NK-92 (cell line): Measurements from ENCODE around the gene PDE4B.
"Not testable (repeated sequence)": the region's sequence is repeated elsewhere in the genome, so short reads cannot be mapped to it uniquely, and the experiment has no call there.

Source experiments
- DNase-seq: peaks from one replicate; lab custom pipeline; 2025; ENCODE audit not compliant: unreplicated experiment; lab: John Stamatoyannopoulos, UW

PDE4B gene

DNA sequence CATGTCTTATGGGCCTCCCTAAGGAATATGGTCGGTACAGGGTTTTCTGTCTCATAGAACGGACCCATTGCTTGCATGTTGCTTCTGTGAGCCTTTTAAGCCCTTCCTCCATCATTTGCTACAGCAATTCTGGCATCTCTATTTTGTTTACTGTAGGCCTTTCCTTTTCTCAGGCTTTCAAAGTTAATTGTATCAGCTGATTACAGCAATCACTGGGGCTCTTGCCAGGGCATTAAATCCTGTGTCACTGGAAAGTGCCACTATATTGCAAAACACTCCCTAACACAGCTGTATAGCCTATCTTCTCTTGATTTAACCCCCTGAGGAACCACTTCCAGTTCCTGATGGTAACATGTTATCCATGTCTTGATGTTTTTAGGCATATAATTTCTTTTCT, 156.5 kb downstream of the PDE4B start:
- DNase-seq: no peak

GRCh38 chr1:65949933-65950332, 157.2 kb downstream of the PDE4B start:
- DNase-seq: no peak

GRCh38 chr1:65952696-65953095, 160.0 kb downstream of the PDE4B start:
- DNase-seq: no peak

GRCh38 chr1:65953170-65953569, 160.5 kb downstream of the PDE4B start:
- no peak for DNase-seq

DNA sequence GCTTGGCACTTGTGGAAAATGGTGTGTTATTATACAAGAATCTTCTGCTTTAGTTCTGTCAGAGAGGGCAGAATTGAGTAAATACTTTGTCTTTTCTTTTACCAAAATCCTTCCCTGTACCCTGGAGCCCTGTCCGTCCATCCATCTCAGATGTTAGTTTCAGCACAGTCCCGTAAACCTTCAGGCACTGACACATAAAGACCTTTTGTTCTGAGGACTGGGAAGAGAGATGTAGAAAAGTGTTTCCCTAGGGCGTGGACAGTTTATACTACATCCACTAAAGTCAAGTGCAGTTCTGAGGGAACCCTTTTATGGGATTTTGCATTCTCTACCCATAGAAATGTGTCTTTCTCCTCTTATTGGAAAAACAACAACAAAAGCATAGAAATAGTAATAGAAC, 162.4 kb downstream of the PDE4B start:
- no peak for DNase-seq

GRCh38 chr1:65955503-65955902, 162.8 kb downstream of the PDE4B start:
- no peak for DNase-seq

GRCh38 chr1:65958561-65959350, 166.1 kb downstream of the PDE4B start:
- DNase-seq: no peak

DNA sequence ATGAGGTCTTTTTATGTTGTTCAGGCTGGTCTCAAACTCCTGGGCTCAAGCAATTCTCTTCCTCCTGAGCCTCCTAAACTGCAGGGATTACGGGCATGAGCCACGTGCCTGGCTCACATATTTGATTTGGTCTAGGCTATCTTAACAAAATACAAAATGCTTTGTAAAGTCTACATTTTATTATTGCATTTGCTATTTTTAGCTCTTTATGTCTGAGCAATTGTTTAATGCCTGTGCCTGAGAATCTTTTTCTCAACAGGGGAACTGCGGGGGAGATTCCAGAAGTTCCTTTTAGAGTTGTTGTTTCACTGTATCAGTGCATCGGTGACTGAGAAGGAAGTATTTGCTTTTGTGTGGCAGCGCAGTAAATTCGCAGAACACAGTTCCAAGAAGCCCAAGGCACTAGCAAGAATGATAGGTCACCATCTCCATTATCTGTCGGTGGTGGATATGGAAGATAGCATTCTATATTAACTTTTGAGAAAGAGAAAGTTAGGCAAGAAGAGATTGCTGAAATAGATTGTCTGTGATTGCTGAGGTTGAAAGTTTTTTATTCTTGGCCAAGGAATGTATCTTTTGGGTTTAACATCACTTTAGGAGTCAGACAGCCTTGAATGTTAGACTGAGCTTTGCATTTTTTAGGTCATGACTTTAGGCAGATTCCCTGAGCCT, 167.3 kb downstream of the PDE4B start:
- no peak for DNase-seq

DNA sequence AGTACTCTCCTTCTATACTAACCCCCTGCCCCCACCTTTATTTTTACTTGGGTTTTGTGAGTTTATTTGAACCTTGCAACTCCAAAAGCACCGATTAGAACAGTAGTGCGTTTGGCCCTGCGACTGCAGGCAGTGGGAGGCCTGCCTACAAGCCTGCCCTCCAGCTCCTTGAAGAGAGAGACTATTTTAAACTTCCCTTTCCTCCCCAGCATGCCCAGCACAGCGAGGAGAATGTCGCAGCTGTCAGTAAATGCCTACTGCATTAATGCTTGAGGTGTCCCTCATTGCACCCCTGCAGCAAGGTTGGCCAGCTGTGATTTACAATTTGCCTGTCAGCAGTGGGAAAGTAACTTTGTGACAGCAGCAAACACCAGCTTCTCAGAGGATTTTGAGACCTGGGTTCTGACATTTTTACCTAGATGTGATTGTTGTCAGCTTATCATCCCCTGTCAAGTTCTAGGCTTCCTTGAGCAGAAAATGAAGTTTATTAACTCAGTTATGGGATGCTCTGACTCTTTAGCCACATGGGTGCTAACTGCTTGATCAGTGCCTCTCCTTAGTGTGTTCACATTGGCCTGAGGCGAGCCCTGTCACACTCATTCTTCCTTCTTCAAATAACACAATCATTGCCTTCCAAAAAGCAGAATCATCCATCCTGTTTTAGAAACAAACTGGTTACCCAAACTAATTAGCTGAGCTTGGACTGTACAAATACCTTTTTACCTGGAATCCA, 170.6 kb downstream of the PDE4B start:
- DNase-seq: no peak

GRCh38 chr1:65964123-65964522, 171.4 kb downstream of the PDE4B start:
- no peak for DNase-seq

DNA sequence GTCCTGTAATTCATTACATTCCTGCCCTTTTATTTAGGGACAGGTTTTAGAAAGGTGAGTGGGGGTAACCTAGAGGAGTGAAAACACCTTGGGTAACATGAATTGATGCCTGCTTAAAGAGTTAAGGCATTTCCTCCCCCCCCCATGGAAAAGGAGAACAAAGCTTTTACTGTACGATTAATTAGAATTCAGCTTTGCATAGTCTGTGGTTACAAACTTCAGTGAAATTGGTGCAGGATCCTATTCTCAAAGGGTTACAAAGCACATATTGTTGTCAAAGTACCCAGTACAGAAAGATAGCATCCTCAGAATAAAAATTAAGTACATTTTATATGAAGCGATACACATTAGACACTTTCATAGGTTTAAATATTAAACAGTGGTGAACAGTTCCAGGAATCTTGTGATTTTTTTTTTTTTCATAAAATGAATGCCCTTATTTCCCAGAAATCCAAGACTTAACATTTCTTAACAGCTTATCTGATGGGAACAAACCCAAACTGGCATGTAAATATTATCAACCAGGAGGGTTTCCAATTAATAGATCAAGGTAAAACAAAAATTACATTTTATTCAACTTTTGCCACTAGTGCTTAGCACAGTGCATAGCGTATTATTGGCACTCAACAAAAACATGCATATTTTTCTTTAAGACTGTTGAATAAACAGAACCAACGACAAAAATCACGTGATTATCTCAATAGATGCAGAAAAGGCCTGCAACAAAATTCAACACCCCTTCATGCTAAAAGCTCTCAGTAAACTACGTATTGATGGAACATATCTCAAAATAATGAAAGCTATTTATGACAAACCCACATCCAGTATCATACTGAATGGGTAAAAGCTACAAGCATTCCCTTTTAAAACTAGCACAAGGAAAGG, 172.7 kb downstream of the PDE4B start:
- DNase-seq: no peak

GRCh38 chr1:65967492-65967891, 174.8 kb downstream of the PDE4B start:
- not testable (repeated sequence) for DNase-seq

- DNase-seq: no peak
Observed at GRCh38 chr1:65971547-65971946, 178.9 kb downstream of the PDE4B start.

GRCh38 chr1:65975708-65976107, 183.0 kb downstream of the PDE4B start:
- no peak for DNase-seq

- DNase-seq: no peak
Observed at GRCh38 chr1:65979136-65980044, 186.7 kb downstream of the PDE4B start.

DNA sequence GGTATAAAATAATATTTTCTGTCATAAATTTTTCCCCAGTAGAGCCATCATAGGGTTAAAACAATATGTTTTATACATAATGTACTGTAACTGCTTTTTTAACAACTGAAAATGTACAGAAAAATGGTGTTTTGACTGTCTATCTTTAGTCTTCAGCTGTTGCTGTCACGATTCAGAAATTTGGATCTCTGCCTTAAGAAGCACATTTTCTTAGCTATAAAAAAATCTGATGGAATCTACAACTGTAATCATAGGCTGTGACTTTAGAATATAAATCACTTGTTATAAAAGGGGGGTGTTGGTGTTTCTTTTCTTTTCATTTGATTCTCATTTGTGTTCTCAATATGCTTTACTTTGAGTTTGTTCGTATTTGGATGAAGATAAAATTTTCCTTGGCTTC, 187.5 kb downstream of the PDE4B start:
- DNase-seq: no peak

- DNase-seq: no peak
Observed at GRCh38 chr1:65983500-65983899, 190.8 kb downstream of the PDE4B start.

DNA sequence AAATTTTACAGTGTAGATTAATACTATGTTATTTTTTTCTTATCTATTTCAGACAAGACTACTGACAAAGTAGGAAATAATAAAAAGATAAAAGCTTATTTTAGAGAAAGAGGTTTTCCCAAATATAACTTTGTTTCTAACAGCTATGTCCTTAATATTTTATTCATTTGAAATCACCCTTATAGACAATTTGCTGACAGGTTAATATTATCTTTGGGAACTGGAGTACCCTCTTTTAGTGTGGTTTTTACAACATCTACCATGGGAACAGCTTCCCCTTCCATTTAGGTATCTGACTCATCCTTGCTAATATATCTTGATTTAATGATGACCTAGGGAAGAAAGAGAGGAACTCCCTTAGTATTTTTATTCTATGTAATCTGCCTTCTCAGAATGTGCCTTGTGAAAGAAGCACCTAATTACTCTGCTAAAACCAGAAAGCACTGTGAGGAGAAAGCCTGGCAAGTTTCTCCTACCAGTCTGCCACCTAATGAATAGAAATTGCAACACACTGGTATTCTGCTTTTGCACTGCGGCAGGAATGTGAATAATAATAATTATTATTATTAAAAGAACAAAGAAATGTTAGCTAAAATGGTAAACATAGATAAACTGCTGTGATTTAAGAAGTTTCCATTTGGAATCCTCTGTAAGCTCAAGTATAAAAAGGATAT, 192.8 kb downstream of the PDE4B start:
- DNase-seq: no peak

DNA sequence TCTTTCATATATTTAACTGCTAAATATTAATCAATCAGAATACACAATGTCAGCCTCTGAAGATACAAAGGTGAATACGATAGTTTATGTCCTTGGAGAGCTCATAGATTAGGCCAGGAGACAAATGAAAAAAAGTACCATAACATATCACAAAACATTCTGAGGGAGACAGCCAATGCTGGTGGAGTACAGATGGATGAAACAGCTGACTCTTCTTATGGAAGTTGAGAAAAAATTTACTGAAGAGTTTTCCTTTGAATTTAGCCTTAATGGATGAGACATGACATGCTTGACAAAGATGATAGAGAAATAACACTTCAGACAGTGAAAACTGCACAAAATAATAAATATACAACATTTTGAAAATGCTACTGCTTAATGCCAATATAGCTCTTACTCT, 193.5 kb downstream of the PDE4B start:
- no peak for DNase-seq
